ENCODE results near the gene NTPCR. TPM values are rescaled to one million over a fixed set of nuclear protein-coding genes. Genes with fewer than 3 reads are reported as not detected.

NTPCR gene
- total RNA-seq: 31.1 and 31.3 TPM in 2 replicates

GRCh38 chr1:232950197-232951176 lies at the start of gene NTPCR:
Gene NTPCR (plus strand): TSS chr1:232950611. CDS start chr1:232950711, 100 bp downstream.

Other genes starting within 250 kb of the NTPCR start
- 0.49 and 1.4 TPM in 2 replicates for gene MAP10, start 145.2 kb upstream of the NTPCR start, total RNA-seq

Data from cardiac ventricle fibroblast (primary cell).